DMS79 (cell line): ENCODE measurements around the gene PRR35.

Experiments
- DNase-seq: peaks from one replicate; lab custom pipeline; 2025; lab: John Stamatoyannopoulos, UW

The PRR35 gene

GRCh38 chr16:528111-529011, 31.8 kb upstream of the PRR35 start:
- no peak for DNase-seq

DNA sequence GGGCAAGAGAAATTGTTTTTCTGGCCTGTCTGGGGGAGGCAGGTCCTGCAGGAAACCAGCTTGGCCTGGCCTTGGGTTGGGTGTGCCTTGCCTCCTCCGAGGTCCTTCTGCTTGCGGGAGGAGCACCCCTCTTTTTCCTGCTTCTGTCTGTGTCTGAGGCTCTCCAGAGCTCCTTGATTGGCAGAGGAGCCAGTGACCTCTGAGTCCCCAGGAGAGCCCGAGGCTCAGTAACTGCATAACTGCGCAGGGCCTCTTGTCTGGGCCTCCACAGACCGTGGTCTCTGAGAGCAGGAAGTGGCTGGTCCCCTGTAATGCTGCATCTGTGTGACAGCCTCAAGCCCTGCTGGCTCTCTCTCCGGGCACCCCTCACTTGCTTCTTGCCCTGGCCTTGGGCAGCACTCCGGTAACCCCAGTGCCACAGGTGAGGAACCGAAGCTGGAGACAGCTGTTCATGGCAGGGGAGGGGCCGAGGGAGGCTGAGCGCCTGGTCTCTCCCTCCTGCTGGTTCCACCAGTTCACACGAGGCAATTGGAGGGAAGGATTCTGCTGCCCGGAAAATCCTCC, 31.1 kb upstream of the PRR35 start:
- no peak for DNase-seq

DNA sequence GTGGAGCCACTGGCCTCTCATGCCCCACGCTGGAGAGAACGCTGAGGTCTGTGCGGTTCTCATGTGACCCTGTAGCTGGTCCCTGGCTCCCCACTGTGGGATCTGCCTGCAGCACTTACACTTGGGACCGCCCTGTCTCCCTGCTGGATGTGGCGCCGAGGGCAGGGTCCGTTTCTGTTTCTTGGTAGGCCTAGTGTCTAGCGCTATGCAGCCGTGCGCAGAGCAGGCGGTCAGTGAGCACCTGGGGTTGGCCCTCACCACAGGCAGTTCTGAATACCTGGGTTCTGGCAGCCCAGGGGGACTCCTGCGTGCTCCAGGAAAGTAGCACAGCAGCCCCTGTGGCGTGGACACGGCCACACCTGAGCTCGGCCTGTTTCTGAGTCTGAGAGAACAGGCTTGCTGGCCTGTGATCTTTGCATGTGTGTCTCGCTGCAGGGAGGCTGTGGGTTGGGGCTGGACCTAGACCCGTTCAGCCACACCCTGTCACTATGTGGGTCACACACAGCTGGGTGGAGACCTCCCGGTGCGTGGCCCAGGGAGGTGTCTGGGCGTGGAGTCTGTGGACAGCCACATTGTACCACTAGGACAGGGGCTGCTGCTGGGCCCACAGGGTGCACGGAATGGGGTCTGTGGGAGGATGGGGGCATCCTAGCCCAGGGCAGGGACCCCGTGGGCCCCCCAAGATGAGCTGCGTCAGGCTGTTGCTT, 29.9 kb upstream of the PRR35 start:
- no peak for DNase-seq

GRCh38 chr16:531494-532125, 28.6 kb upstream of the PRR35 start:
- no peak for DNase-seq

DNA sequence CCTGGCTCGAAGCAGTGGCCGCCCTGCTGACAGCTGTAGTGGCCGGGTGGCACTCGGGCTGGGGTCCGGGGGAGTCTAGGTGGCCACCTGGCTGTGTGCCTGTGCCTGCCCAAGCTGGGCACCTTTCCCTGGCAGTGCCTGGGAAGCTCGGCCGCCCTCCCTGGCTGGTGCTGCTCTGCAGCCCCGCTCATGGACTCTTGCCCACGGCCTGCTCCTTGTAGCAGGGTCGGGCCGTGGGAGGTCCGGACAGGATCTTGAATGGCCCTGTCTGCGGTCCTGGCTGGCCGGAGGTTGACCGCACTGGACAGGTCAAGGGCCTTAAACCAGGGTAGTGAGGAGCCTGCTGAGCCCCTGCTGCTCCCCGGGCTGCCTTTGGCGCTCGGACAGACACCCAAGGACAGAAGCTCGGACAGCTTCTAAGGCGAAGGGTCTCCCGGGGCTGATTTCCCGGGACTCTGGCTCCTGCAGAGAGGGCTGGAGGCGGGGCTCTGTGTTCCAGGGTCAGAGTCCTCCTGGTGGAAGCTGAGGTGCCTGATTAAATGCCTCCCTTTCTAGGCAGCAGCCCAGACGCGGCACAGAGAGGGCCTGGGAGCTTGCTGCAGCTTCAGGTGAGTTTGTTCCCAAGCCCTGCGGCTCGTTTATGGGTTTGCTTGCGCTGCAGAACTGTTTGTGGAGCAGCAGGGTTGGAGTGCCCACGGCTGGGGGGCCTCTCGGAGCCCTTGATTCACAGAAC, 26.6 kb upstream of the PRR35 start:
- no peak for DNase-seq

DNA sequence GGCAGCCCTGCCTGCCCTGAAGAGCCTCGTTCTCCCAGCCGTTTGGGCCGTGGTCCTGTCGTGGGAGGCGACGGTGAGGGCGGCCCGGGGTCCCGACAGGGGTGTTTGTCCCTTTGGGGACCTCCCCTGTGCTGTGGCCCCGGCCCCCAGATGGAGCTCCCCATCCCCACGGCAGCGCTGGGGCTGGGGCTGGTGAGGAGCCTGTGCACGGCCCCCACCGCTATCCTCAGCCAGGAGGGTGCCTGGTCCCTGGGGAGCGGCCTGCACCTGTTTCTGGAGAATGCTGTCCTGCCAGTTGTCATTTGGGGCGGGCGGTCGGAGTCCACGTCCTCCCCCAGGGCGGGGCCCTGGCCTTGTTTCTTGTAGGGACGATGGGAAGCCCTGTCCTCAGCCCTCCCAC, 26.1 kb upstream of the PRR35 start:
- no peak for DNase-seq

DNA sequence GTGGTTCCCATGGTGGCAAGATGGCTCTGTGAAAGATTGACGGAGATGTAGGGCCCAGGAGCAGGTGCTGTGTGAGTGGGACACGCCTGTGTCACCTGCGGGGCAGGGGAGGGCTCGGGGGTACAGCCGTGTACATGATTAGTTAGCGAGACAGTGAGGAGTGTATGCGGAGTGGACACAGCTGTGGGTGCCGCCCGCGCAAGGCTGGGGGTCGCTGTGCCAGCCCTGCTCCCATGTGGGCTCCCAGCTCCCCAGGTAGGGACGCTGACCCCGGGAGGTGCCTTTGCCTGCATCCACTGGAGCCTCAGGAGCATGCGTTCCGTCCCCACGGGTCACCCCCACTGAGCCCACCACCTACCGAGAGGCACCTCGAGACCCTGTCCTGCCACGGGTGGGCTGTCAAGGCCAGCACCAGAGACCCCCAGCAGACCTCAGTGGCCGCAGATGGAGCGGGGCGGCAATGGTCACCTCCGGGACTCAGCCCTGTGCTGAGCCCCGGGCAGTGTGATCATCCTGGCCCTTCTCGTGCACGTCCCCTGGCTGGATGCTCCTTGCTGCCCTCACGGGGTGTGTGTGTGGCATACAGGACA, 25.2 kb upstream of the PRR35 start:
- DNase-seq: no peak

DNA sequence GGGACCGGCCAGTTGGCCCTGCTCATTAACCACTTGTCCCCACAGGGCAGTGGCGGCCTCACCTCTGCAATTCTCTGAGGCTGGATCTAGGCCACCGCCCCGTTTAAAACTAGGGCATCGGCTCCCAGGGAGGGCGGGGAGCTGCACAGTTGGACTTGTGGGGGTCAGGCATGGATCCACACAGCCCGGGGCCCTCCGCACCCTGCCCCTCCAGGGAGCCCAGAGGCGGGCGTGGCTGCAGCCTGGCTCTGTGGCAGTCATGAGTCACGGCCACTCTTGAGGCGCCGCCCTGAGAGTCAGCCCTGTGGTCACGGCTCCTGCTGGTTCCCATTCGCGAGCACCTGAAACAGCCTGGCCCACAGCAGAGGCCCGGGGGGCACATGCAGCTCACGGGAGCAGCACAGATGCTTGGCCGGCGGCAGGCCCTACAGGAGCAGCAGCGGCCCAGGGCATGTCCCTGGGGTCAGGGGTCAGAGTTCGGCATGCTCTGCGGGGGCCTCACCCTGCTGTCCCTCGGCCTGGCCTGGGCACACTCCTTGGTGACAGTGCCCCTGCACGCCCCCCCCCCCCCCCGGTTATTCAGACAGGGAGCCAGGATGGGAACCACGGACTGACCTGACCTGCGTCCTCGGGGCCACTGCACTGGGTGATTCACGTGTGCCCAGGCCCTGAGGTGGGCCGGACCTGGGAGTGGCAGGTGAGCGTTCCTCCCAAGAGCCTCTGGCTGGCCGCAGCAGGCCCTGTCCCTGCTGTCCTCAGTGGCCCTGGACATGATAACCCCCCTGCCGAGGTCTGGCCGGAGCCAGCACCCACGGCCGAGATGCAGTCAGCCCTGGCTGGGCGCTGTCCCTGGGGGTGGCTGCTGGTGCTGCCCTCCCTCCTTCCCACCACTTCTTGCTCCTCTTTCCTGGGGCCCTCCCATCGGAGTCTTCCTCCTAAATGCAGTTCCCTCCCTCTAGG, 24.5 kb upstream of the PRR35 start:
- DNase-seq: no peak

GRCh38 chr16:536746-537145, 23.4 kb upstream of the PRR35 start:
- DNase-seq: no peak

GRCh38 chr16:537415-538335, 22.5 kb upstream of the PRR35 start:
- DNase-seq: no peak

GRCh38 chr16:539901-540530, 20.2 kb upstream of the PRR35 start:
- DNase-seq: no peak

DNA sequence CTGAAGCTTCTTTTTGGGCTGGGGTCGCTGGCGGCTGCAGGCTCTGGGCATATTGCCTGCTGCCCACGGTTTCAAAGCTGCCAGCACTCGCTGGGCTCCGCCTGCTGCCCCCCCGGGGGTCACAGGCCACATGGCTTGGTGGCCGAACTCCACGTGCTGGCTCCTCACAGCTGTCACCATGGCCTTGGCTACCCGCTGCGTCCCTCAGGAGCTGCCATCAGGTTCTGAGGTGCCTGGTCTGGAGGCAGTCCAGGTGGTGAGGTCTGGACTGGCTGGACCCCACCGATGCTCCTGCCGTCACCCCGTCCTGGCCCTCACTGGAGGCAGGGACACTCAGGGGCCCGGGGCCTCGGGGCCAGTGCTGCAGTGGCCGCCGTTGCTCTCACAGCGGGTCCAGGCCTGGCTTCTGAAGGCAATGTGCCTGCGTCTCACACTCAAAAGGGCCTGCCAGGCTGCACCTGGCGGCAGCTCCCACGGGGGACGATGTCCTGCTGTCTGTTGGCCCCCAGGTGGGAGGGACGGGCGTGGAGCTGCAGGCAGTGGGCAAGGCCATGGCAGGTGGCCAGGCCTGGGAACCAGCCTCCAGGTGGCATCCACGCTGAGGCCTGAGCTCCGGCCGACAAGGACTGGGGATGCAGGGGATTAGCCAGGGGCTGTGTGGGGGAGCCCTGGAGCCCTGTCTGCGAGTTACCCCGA, 19.4 kb upstream of the PRR35 start:
- DNase-seq: no peak

GRCh38 chr16:543301-544164, 16.7 kb upstream of the PRR35 start:
- DNase-seq: no peak

GRCh38 chr16:544517-544916, 15.7 kb upstream of the PRR35 start:
- no peak for DNase-seq

GRCh38 chr16:546909-547770, 13.1 kb upstream of the PRR35 start:
- DNase-seq: no peak

DNA sequence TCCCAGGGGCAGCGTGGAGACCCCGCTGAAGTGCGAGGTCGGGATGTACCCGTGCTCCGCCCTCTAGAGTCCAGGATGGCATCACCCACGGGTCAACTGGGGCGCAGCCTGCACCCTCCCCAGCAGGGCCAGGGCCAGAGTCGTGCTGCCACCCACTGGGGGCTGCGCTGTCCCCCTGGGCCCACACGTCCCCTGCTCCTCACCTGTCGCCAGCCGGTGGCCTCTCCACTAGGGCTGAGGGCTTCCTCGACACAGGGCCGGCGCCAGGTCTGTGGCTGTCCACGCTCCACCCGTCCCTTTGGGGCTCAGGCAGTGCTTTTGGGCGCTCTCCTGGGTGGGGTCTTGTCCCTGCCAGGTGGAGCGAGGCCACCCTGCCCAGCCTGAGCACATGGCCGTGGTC, 11.6 kb upstream of the PRR35 start:
- no peak for DNase-seq
